MG63 (cell line): ENCODE measurements around the gene FOXQ1. TPM values are rescaled to one million over a fixed set of nuclear protein-coding genes. Genes with fewer than 3 reads are reported as not detected.
"Not testable (repeated sequence)": the region's sequence is repeated elsewhere in the genome, so short reads cannot be mapped to it uniquely, and the experiment has no call there.

Source experiments
- DNase-seq: peaks from one replicate; pipeline ENCODE4 v3.0.0-alpha.2; 2020
- H3K27me3 ChIP-seq: fragments of 250-450 bp; sonication (Bioruptor Pico); 2 replicates; pipeline ENCODE4 v1.5.1; 2020; ENCODE audit warnings: mild to moderate bottlenecking, moderate library complexity
- H3K36me3 ChIP-seq: fragments of 250-450 bp; sonication (Bioruptor Pico); 2 replicates; pipeline ENCODE4 v1.5.1; 2020; ENCODE audit warnings: mild to moderate bottlenecking, moderate library complexity
- H3K4me3 ChIP-seq: fragments of 250-450 bp; sonication (Bioruptor Pico); 2 replicates; pipeline ENCODE4 v1.5.1; 2020; ENCODE audit warnings: mild to moderate bottlenecking, moderate library complexity
- H3K9me3 ChIP-seq: fragments of 250-450 bp; sonication (Bioruptor Pico); 2 replicates; pipeline ENCODE4 v1.5.1; 2020; ENCODE audit warnings: mild to moderate bottlenecking, moderate library complexity
- total RNA-seq: library from RNA; depleted of rRNA; stranded (reverse); fragments of >200 nt; shearing (Covaris generic); gene quantifications from 2 replicates; pipeline ENCODE4 v1.2.3, GENCODE V29; 2014; ENCODE audit warnings: low replicate concordance

Gene FOXQ1
- total RNA-seq, 1 experiment from 2014 or later = 0.56 TPM

GRCh38 chr6:1313384-1313766 is 1.5 kb downstream of the FOXQ1 start:
- DNase-seq = no peak
- Histone ChIP-seq H3K27me3 (peaks cover 4% of the 10 kb centered on the region; the same call in 1 of the 2 replicates), H3K9me3 (no peaks in the 10 kb centered on the region), H3K36me3 (no peaks in the 10 kb centered on the region), H3K4me3 (no peak overlapping the region; the same call in 1 of the 2 replicates)

GRCh38 chr6:1313767-1314503 is 2.0 kb downstream of the FOXQ1 start:
- Histone ChIP-seq H3K9me3 (no peaks in the 10 kb centered on the region), H3K27me3 (peaks cover 4% of the 10 kb centered on the region; the same call in 1 of the 2 replicates), H3K36me3 (no peaks in the 10 kb centered on the region), H3K4me3 (peak overlapping the region; percentile 25; the same call in 1 of the 2 replicates)
- peak; percentile 38 for DNase-seq

GRCh38 chr6:1314617-1315016 is 2.7 kb downstream of the FOXQ1 start:
- H3K27me3 ChIP-seq = peaks cover 4% of the 10 kb centered on the region; the same call in 1 of the 2 replicates

GRCh38 chr6:1315201-1315559 is 3.3 kb downstream of the FOXQ1 start:
- DNase-seq = no peak
- Histone ChIP-seq H3K4me3 (no peak overlapping the region), H3K36me3 (no peaks in the 10 kb centered on the region), H3K27me3 (peaks cover 4% of the 10 kb centered on the region; the same call in 1 of the 2 replicates), H3K9me3 (no peaks in the 10 kb centered on the region)

More at GRCh38 chr6:1314617-1315016, 2.7 kb downstream of the FOXQ1 start:
- no peak overlapping the region for H3K4me3 ChIP-seq
- H3K9me3 ChIP-seq = no peaks in the 10 kb centered on the region
- no peak for DNase-seq
- no peaks in the 10 kb centered on the region for H3K36me3 ChIP-seq

GRCh38 chr6:1315560-1316386 is 3.9 kb downstream of the FOXQ1 start:
- H3K4me3 ChIP-seq = peak overlapping the region; percentile 51
- no peaks in the 10 kb centered on the region for H3K9me3 ChIP-seq
- H3K36me3 ChIP-seq = no peaks in the 10 kb centered on the region
- DNase-seq = no peak
- peaks cover 4% of the 10 kb centered on the region; the same call in 1 of the 2 replicates for H3K27me3 ChIP-seq

GRCh38 chr6:1316489-1316971 is 4.6 kb downstream of the FOXQ1 start:
- no peaks in the 10 kb centered on the region for H3K36me3 ChIP-seq
- no peak for DNase-seq

GRCh38 chr6:1317302-1317815 is 5.5 kb downstream of the FOXQ1 start:
- H3K9me3 ChIP-seq = no peaks in the 10 kb centered on the region
- H3K27me3 ChIP-seq = peaks cover 4% of the 10 kb centered on the region; the same call in 1 of the 2 replicates
- H3K36me3 ChIP-seq = no peaks in the 10 kb centered on the region
- DNase-seq = no peak
- H3K4me3 ChIP-seq = no peak overlapping the region

More at GRCh38 chr6:1316489-1316971, 4.6 kb downstream of the FOXQ1 start:
- H3K27me3 ChIP-seq = peaks cover 4% of the 10 kb centered on the region; the same call in 1 of the 2 replicates
- H3K9me3 ChIP-seq = no peaks in the 10 kb centered on the region
- H3K4me3 ChIP-seq = peak overlapping the region; percentile 51

- no peak for DNase-seq
- H3K4me3 ChIP-seq = no peak overlapping the region
Observed at GRCh38 chr6:1318036-1318435, 6.1 kb downstream of the FOXQ1 start.

GRCh38 chr6:1318584-1318983 is 6.7 kb downstream of the FOXQ1 start:
- not testable (repeated sequence) for DNase-seq, H3K4me3 ChIP-seq, H3K9me3 ChIP-seq, H3K27me3 ChIP-seq, H3K36me3 ChIP-seq

More at GRCh38 chr6:1318036-1318435, 6.1 kb downstream of the FOXQ1 start:
- H3K9me3 ChIP-seq = no peaks in the 10 kb centered on the region
- H3K27me3 ChIP-seq = peaks cover 4% of the 10 kb centered on the region; the same call in 1 of the 2 replicates
- no peaks in the 10 kb centered on the region for H3K36me3 ChIP-seq

- no peak overlapping the region for H3K4me3 ChIP-seq
- H3K9me3 ChIP-seq = no peaks in the 10 kb centered on the region
- no peak for DNase-seq
- no peaks in the 10 kb centered on the region for H3K36me3 ChIP-seq
- no peaks in the 10 kb centered on the region for H3K27me3 ChIP-seq
Observed at GRCh38 chr6:1321738-1322137, 9.8 kb downstream of the FOXQ1 start.

- Histone ChIP-seq H3K4me3 (no peak overlapping the region), H3K36me3 (no peaks in the 10 kb centered on the region), H3K27me3 (no peaks in the 10 kb centered on the region), H3K9me3 (no peaks in the 10 kb centered on the region)
- no peak for DNase-seq
Observed at GRCh38 chr6:1322156-1322555, 10.3 kb downstream of the FOXQ1 start.

GRCh38 chr6:1322696-1323219 is 10.9 kb downstream of the FOXQ1 start:
- Histone ChIP-seq H3K27me3 (no peaks in the 10 kb centered on the region), H3K4me3 (no peak overlapping the region), H3K36me3 (no peaks in the 10 kb centered on the region), H3K9me3 (no peaks in the 10 kb centered on the region)
- DNase-seq = no peak

GRCh38 chr6:1324936-1325335 is 13.0 kb downstream of the FOXQ1 start:
- no peak overlapping the region for H3K4me3 ChIP-seq
- no peak for DNase-seq
- H3K36me3 ChIP-seq = no peaks in the 10 kb centered on the region
- H3K27me3 ChIP-seq = no peaks in the 10 kb centered on the region
- H3K9me3 ChIP-seq = no peaks in the 10 kb centered on the region

GRCh38 chr6:1325461-1326309 is 13.8 kb downstream of the FOXQ1 start:
- peak; percentile 85 for DNase-seq
- Histone ChIP-seq H3K4me3 (no peak overlapping the region), H3K36me3 (no peaks in the 10 kb centered on the region), H3K27me3 (no peaks in the 10 kb centered on the region), H3K9me3 (no peaks in the 10 kb centered on the region)

GRCh38 chr6:1326535-1327121 is 14.7 kb downstream of the FOXQ1 start:
- no peaks in the 10 kb centered on the region for H3K9me3 ChIP-seq
- no peaks in the 10 kb centered on the region for H3K27me3 ChIP-seq
- H3K4me3 ChIP-seq = no peak overlapping the region
- no peaks in the 10 kb centered on the region for H3K36me3 ChIP-seq
- DNase-seq = peak; percentile 66

GRCh38 chr6:1327630-1328029 is 15.7 kb downstream of the FOXQ1 start:
- Histone ChIP-seq H3K36me3 (no peaks in the 10 kb centered on the region), H3K27me3 (no peaks in the 10 kb centered on the region), H3K4me3 (no peak overlapping the region), H3K9me3 (no peaks in the 10 kb centered on the region)
- DNase-seq = no peak
